ENCODE results near the gene CACYBP. TPM values are rescaled to one million over a fixed set of nuclear protein-coding genes. Genes with fewer than 3 reads are reported as not detected.

Gene CACYBP
- total RNA-seq, 1 experiment from 2014 or later, result 183 TPM

- no peaks in the 10 kb centered on the region for H3K36me3 ChIP-seq (ENCODE audit: control insufficient read depth, insufficient read depth, low read length)
- Mint-ChIP-seq H3K36me3 (ENCODE audit: insufficient read depth, unreplicated experiment) (no peaks in the 10 kb centered on the region), H3K27me3 (ENCODE audit: insufficient read depth, unreplicated experiment) (no peaks in the 10 kb centered on the region), H3K4me3 (ENCODE audit: unreplicated experiment) (no peak overlapping the region), H3K27ac (ENCODE audit: unreplicated experiment) (no peak overlapping the region), H3K9me3 (ENCODE audit: unreplicated experiment) (no peaks in the 10 kb centered on the region), H3K4me1 (ENCODE audit: low read depth, unreplicated experiment) (no peaks in the 10 kb centered on the region)
- peaks cover 6% of the 10 kb centered on the region; the same call in 1 of the 2 replicates for H3K4me1 ChIP-seq
- H3K27me3 ChIP-seq (replicated peaks; ENCODE audit: control insufficient read depth, insufficient read depth, low read length), result no peaks in the 10 kb centered on the region
- CTCF ChIA-PET, result no interaction called here
- no TSS peak for BruUV-seq (replicated peaks)
- H3K9me3 ChIP-seq, result no peaks in the 10 kb centered on the region
- no peak overlapping the region for H3K4me3 ChIP-seq (ENCODE audit: low read depth, low read length)
- intact Hi-C loops (cut with micrococcal nuclease; ENCODE audit: unreplicated experiment), result loop anchor here (10.0 kb wide), 1 partner anchor 730 kb away; no protein-coding TSS in a partner anchor
- no peak for TF ChIP-seq CTCF (IDR thresholded peaks at IDR 0.05; ENCODE audit: insufficient read depth in 1 of 2, low read depth in 1 of 2, low read length in 1 of 2, severe bottlenecking in 1 of 2, unreplicated experiment in 1 of 2)
- POLR2A ChIA-PET, result no interaction called here
- DNase-seq, result no peak
Measured at GRCh38 chr1:174995121-174995520, 4.6 kb upstream of the CACYBP start.

- no peaks in the 10 kb centered on the region for H3K9me3 Mint-ChIP-seq (ENCODE audit: unreplicated experiment)
- H3K27me3 Mint-ChIP-seq (ENCODE audit: insufficient read depth, unreplicated experiment), result no peaks in the 10 kb centered on the region
- no peak for TF ChIP-seq CTCF (IDR thresholded peaks at IDR 0.05; ENCODE audit: insufficient read depth in 1 of 2, low read depth in 1 of 2, low read length in 1 of 2, severe bottlenecking in 1 of 2, unreplicated experiment in 1 of 2)
- DNase-seq, result no peak
- no peaks in the 10 kb centered on the region for H3K4me1 Mint-ChIP-seq (ENCODE audit: low read depth, unreplicated experiment)
- H3K4me3 Mint-ChIP-seq (ENCODE audit: unreplicated experiment), result no peak overlapping the region
- Histone ChIP-seq H3K36me3 (ENCODE audit: control insufficient read depth, insufficient read depth, low read length) (no peaks in the 10 kb centered on the region), H3K27me3 (replicated peaks; ENCODE audit: control insufficient read depth, insufficient read depth, low read length) (no peaks in the 10 kb centered on the region), H3K4me3 (ENCODE audit: low read depth, low read length) (no peak overlapping the region), H3K9me3 (no peaks in the 10 kb centered on the region), H3K4me1 (peaks cover 6% of the 10 kb centered on the region; the same call in 1 of the 2 replicates)
- no TSS peak for BruUV-seq (replicated peaks)
- H3K27ac Mint-ChIP-seq (ENCODE audit: unreplicated experiment), result no peak overlapping the region
- CTCF ChIA-PET, result no interaction called here
- H3K36me3 Mint-ChIP-seq (ENCODE audit: insufficient read depth, unreplicated experiment), result no peaks in the 10 kb centered on the region
- POLR2A ChIA-PET, result no interaction called here
- intact Hi-C loops (cut with micrococcal nuclease; ENCODE audit: unreplicated experiment), result loop anchor here (10.0 kb wide), 1 partner anchor 731 kb away; no protein-coding TSS in a partner anchor
Measured at GRCh38 chr1:174995916-174996315, 3.8 kb upstream of the CACYBP start.

- Mint-ChIP-seq H3K4me3 (ENCODE audit: unreplicated experiment) (no peak overlapping the region), H3K4me1 (ENCODE audit: low read depth, unreplicated experiment) (no peaks in the 10 kb centered on the region), H3K36me3 (ENCODE audit: insufficient read depth, unreplicated experiment) (no peaks in the 10 kb centered on the region), H3K9me3 (ENCODE audit: unreplicated experiment) (no peaks in the 10 kb centered on the region), H3K27me3 (ENCODE audit: insufficient read depth, unreplicated experiment) (no peaks in the 10 kb centered on the region), H3K27ac (ENCODE audit: unreplicated experiment) (no peak overlapping the region)
- CTCF ChIA-PET, result no interaction called here
- no peaks in the 10 kb centered on the region for H3K27me3 ChIP-seq (replicated peaks; ENCODE audit: control insufficient read depth, insufficient read depth, low read length)
- BruUV-seq (replicated peaks), result no TSS peak
- POLR2A ChIA-PET, result no interaction called here
- intact Hi-C loops (cut with micrococcal nuclease; ENCODE audit: unreplicated experiment), result loop anchor here (10.0 kb wide), 1 partner anchor 732 kb away; no protein-coding TSS in a partner anchor
- TF ChIP-seq CTCF (IDR thresholded peaks at IDR 0.05; ENCODE audit: insufficient read depth in 1 of 2, low read depth in 1 of 2, low read length in 1 of 2, severe bottlenecking in 1 of 2, unreplicated experiment in 1 of 2), result no peak
- H3K9me3 ChIP-seq, result no peaks in the 10 kb centered on the region
- no peaks in the 10 kb centered on the region for H3K36me3 ChIP-seq (ENCODE audit: control insufficient read depth, insufficient read depth, low read length)
- H3K4me3 ChIP-seq (ENCODE audit: low read depth, low read length), result no peak overlapping the region
- DNase-seq, result no peak
- H3K4me1 ChIP-seq, result peaks cover 6% of the 10 kb centered on the region; the same call in 1 of the 2 replicates
Measured at GRCh38 chr1:174996476-174996875, 3.3 kb upstream of the CACYBP start.
